Measurements from ENCODE around the gene KIAA1671.

DNA sequence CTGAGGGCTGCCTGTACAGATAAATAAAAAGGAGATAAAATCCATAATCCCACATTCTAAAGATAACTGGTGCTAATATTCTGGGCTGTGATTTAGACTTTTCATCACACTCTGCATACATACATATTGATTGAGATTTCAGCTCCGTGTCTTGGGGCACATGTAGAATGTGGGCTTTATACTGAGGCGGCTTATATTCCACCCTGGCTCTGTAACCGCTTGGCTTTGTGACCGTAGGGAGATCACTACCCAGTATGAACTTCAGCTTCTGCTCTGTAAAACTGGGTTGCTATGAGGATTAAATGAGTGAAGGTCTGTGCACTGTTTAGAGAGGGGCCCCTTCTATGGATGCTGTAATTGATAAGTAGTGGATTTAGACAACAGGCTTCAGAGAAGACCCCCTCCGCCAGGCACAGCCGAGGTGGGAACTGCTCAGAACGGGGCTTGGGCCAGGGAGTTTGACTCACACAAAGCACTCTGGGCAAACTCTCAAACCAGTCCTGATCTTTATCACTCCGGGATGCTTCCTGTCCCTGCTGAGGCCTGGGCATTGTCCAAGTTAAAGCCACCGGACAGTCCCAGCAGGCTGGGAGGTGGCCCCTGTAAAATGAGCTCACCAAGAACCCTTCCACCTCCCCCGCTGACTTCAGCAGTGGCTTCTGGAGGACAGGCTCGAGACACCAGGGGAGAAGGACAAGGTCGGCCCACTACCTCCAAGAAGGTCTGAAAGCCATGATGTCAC lies 17.2 kb downstream of the KIAA1671 start:
- TF ChIP-seq EZH2 (IDR thresholded peaks at IDR 0.05; ENCODE audit: borderline replicate concordance, insufficient read depth, low read depth, low read length, poor library complexity, severe bottlenecking) = no peak
- TF ChIP-seq, protein P1, sequence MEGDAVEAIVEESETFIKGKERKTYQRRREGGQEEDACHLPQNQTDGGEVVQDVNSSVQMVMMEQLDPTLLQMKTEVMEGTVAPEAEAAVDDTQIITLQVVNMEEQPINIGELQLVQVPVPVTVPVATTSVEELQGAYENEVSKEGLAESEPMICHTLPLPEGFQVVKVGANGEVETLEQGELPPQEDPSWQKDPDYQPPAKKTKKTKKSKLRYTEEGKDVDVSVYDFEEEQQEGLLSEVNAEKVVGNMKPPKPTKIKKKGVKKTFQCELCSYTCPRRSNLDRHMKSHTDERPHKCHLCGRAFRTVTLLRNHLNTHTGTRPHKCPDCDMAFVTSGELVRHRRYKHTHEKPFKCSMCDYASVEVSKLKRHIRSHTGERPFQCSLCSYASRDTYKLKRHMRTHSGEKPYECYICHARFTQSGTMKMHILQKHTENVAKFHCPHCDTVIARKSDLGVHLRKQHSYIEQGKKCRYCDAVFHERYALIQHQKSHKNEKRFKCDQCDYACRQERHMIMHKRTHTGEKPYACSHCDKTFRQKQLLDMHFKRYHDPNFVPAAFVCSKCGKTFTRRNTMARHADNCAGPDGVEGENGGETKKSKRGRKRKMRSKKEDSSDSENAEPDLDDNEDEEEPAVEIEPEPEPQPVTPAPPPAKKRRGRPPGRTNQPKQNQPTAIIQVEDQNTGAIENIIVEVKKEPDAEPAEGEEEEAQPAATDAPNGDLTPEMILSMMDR (IDR thresholded peaks at IDR 0.05) = no peak
